Body of pancreas (tissue), 4 donors: Measurements from ENCODE around the gene GPR161.

Source experiments
- CTCF ChIP-seq, 7 experiments: fragments of 450-650 bp in 4 of 7; fragments of 200-600 bp in 3 of 7; sonication (generic) in 3 of 7; IDR thresholded peaks; one replicate each; pipeline ENCODE4 v1.5.1; 2016 to 2019; ENCODE audit warnings: antibody characterized with exemption in 7 of 7
- POLR2A ChIP-seq, 3 donors: fragments of 450-650 bp; IDR thresholded peaks; one replicate each; pipeline ENCODE4 v1.6.1; 2016; ENCODE audit warnings: antibody characterized with exemption in 3 of 3, mild to moderate bottlenecking in 2 of 3

- TF ChIP-seq CTCF (IDR thresholded peaks at IDR 0.05) (no peak), POLR2A (IDR thresholded peaks at IDR 0.05) (no peak)
Measured at GRCh38 chr1:168146160-168146539, 9.4 kb upstream of the GPR161 start.
